HG03064 (cell line): ENCODE results near the gene NR2C1.
"Not testable (repeated sequence)": the region's sequence is repeated elsewhere in the genome, so short reads cannot be mapped to it uniquely, and the experiment has no call there.

ENCODE experiments used
- ATAC-seq: cut with Tn5 transposase; IDR thresholded peaks from one replicate; pipeline ENCODE4 v1.9.1; 2021; ENCODE audit warnings: low read depth; ENCODE audit not compliant: unreplicated experiment

The NR2C1 gene

DNA sequence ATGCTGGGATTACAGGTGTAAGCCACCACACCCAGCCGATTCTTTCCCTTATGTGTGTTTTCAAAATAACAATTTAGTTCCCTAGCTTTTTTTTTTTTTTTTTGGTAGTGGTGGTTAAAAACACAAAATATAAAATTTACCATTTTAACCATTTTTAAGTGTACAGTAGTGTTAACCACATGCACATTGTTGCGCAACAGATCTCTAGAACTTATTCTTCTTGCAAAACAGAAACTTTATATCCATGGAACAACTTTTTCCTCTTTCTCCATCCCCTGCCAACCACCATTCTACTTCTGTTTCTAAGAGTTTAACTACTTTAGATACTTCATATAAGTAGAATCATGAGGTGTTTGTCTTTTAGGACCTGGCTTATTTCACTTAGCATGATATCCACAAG, 68.8 kb downstream of the NR2C1 start:
- ATAC-seq: no peak

DNA sequence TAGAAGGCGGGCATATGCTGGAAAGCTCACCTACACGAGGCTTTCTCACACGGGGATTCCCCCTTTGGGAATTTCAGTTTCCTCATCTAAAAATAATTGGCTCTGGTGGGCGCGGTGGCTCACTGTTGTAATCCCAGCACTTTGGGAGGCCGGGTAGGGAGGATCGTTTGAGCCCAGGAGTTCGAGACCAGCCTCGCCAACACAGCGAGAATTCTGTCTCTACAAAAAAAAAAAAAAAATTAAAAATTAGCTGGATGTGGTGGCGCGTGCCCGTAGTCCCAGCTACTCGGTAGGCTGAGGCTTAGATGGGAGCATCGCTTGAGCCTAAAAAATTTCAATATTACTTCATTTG, 69.5 kb downstream of the NR2C1 start:
- ATAC-seq: no peak

DNA sequence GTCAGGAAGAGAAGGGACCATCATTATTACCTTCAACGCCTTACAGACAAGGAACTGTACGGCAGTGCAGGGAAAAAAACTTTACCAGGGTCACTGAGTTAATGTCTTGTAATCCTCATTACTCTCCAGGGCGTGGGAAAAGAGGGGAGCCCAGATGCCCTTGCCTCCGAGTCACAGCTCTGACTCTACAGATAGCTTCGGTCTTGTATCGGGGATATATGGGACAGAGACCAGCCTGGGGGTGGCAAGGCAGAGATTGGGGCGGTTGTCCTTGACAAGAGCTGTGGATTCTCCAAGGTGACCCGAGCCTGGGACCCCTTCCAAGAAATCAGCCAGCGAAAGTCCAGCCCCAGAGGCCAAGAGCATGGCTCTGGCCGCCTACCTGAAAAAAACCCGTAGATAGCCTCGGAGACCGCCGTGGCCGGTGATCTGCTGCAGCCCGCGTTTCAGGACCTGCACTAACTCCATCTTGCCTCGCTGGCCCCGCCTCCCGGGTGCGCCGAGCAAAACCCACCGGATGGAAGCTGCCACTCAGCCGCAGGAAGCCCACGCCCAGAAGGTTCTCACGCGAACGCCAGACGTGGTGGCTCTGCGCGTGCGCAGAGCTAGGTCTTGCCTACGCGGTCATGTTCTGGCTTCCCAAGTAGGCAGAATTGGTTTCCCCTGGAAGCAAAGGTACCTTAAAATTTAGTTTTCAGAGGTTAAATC, 70.1 kb downstream of the NR2C1 start, which contains the start of gene NDUFA12:
Gene NDUFA12 (minus strand): TSS at position 485 of the 708 bp plus-strand sequence. CDS start 17 bp downstream, at position 468.
- ATAC-seq: peak; percentile 99

DNA sequence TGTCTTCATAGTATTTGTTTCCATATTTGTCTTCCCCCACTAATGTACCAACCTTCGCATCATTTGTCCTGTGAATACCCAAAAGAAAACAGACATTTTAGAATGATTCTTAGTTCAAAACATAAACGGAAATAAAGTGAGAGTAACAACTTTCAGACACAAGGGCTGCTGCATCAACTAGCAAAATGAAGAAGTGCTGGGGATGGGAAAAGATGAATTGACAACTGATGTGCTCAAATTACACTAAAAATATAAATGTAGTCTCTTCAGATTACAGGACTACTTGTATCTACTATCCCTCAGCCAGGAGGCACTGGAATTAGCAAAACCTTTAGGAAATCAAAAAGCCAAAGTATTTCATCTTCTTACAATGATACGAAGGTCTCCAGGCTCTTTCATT, 70.7 kb downstream of the NR2C1 start:
- no peak for ATAC-seq

DNA sequence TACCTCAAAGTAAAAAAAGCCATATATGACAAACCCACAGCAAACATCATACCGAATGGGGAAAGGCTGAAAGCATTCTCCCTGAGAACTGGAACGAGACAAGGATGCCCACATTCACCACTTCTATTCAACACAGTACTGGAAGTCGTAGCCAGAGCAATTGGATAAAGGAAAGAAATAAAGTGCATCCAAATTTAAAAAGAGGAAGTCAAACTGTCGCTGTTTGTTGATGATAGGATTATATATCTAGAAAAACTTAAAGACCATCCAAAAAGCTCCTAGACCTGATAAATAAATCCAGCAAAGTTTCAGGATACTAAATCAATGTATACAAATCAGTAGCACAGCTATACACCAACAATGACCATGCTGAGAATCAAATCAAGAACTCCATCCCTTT, 75.1 kb downstream of the NR2C1 start:
- no peak for ATAC-seq

DNA sequence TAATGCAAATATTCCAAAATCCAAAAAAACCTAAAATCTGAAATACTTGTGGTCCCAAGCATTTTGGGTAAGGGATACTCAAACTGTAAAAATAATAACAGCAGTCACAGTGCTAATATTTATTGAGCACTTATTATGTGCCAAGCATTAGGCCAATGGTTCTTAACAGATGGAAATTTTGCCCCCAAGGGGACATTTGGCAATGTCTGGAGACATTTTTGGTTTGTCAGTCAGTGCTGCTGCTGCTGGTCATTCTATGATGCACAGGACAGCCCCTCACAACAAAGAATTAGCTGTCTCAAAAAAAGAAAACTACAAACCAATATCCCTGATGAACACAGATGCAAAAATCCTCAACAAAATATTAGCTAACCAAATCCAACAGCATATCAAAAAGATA, 75.7 kb downstream of the NR2C1 start:
- no peak for ATAC-seq

DNA sequence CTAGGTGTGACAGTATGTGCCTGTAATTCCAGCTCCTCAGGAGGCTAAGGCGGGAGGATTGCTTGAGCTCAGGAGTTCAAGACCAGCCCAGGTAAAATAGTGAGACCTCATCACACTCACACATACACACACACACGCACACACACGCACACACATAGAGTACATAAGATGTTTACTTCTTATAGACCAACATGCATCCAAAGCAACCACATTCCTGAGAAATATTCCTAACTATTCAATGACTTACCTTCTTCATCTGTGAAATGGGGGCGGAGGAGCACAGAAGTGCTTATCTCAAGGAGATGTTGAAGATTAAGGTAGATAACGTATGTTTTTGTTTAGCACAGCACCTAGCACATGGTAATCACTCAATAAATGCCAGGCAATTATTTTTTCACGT, 76.4 kb downstream of the NR2C1 start:
- ATAC-seq: no peak

DNA sequence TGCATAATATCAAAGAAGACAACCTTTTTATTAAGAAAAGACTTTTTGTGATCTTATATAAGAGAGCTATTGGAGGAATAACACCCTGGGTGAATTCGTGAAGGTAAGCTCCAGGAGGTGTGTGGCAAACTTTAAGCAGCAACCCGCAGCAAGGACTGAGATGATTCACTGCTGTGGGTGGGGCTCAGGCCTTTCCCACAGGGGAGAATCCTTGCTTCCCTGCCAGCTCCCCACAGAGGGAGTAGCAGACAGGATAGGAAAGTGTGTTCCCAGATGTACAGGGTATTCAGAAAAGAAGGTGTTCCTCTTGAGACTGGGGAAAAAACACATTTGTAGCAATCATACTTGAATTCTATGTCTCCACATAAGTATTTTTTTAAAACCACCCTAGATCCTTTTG, 79.1 kb downstream of the NR2C1 start:
- no peak for ATAC-seq

DNA sequence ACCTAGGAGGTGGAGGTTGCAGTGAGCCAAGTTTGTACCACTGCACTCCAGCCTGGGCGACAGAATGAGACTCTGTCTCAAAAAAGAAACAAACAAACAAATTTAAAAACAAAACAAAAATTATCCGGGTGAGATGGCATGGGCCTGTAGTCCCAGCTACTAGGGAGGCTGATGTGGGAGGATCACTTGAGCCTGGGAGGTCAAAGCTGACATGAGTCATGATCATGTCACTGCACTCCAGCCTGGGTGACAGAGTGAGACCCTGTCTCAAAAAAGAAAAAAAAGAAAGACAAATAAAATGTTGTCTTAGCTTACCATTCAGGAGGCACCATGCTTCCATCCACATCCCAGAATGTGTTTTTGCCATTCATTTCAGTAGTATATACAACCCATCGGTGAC, 79.6 kb downstream of the NR2C1 start:
- not testable (repeated sequence) for ATAC-seq

DNA sequence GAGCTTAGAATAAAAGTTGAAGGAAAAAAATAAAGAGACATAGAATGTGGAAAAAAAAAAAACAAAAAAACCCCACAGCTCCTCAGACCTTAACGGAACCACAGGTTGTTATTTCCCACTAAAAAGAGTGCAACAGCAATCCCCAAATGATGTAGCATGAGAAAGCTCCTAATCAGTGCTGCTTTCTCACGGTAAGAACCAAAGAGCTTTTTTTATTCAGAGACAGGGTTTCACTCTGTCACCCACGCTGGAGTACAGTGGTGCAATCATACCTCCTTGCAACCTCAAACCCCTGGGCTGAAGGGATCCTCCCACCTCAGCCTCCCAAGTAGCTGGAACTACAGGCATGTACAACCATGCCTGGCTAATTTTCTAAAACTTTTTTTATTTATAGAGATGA, 83.2 kb downstream of the NR2C1 start:
- ATAC-seq: no peak

DNA sequence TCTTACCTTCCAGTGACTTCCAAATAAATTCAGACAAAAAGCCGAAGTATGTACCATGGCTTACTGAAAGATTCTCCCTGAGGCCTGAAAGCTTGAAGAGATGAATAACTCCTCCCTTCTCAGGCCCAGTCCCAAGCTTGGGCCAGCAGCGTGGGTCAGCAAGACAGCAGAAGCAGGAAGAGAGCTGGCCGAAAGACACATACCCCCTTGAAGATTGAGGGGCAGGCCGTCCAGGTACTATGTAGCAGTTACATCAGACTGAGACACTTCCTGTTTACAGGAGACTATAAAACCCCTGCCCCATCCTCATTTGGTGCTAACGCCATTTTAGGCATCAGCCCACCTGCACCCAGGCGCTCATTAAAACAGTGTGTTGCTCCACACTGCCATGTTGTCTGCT, 84.9 kb downstream of the NR2C1 start:
- no peak for ATAC-seq

DNA sequence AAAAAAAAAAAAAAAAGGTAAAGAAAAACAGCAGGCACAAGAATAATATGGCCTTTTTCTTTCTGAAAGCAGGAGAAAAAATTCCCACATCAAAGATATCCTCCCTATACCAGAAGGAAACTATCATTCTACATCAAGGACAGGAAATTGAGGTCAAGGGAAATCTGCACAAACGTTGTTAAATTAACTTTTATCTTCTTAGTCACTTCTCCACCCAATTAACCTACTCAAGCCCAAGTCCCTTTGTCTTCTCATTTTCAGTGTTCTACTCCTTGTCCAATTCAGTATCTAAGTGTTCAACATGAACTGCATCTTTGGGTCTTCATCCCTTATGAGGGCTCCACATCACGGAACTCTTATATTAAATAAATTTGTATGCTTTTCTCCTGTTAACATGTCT, 85.6 kb downstream of the NR2C1 start:
- no peak for ATAC-seq

DNA sequence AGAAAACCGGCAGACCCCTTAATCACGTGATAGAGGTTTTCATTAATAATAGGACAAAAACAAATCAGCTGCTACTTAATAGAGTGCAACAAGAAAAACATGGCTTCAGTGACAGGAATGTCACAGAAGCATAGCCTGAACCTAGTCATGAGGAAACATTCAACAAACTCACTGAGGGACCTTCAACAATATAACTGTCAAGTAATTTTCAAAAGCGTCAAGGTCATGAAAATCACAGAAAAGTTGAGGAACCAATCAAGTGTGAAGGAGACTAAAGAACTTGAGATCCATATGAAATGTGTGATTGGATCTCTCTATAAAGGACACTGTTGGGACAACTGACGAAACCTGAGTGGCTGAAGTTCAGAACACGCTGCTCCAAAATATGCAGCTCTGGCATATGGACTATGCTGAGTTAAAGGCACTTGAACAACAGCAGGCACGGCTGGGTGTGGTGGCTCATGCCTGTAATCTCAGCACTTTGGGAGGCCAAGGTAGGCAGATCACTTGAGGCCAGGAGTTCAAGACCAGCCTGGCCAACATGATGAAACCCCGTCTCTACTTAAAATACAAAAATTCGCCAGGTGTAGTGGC, 86.2 kb downstream of the NR2C1 start:
- ATAC-seq: no peak

DNA sequence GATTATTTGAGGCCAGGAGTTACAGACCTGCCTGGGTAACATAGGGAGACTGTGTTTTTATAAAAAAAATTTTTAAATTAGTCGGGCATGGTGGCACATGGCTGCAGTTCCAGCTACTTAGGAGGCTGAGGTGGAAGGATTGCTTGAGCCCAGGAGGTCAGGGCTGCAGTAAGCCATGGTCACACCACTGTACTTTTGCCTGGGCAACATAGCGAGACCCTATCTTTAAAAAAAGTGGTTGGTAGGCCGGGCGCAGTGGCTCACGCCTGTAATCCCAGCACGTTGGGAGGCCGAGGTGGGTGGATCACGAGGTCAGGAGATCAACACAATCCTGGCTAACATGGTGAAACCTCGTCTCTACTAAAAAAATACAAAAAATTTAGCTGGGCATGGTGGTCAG, 88.3 kb downstream of the NR2C1 start:
- ATAC-seq: not testable (repeated sequence)

DNA sequence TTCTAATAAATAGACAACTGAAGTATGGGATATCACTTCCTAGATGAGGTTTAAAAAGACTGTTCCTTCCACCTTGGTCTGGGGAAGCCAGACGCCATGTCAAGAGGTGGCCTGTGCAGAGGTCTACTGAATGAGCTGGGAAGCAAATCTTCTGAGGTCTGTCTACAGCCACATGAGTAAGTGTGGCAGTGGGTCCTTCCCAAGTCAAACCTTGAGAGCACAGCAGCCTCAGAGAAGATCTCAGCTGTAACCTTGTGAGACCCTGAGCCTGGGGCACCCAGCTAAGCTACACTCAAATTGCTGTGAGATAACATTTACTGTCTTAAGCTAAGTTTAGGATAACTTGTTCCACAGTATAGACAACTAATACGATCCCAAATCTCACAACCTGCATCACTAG, 90.1 kb downstream of the NR2C1 start:
- no peak for ATAC-seq

DNA sequence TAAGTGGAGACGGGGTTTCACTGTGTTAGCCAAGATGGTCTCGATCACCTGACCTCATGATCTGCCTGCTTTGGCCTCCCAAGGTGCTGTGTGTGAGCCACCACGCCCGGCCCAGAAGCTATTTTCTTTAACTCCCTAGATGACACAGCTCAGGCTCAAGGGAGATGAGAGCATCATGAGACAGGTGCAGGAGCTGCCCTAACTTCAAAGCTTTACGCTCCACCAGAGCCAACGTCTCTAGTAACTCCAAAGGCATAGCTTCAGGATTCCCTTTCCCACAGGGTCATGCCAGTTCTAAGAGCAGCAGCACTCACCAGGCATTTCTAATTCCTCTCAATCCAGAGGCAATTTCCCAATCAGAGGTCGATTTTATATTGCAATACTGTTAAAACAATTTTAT, 91.0 kb downstream of the NR2C1 start:
- no peak for ATAC-seq

DNA sequence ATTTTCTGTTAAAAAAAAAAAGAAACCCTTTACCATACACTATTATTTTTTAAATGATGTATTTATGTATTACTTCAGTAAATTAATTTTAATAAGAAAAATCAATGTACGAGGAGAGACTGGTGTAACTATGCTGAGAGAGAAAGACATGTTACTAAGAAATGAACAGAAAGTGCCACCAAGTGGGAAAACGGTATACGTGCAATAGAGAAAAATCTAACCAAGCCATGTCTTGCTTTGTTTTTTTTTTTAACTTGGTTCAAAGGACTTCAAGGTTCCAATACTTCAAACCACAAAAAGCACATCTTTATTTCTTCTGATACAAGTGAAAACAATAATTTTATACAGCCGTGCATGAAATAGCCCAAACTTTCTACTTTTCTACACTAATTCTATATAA, 92.8 kb downstream of the NR2C1 start:
- ATAC-seq: no peak

DNA sequence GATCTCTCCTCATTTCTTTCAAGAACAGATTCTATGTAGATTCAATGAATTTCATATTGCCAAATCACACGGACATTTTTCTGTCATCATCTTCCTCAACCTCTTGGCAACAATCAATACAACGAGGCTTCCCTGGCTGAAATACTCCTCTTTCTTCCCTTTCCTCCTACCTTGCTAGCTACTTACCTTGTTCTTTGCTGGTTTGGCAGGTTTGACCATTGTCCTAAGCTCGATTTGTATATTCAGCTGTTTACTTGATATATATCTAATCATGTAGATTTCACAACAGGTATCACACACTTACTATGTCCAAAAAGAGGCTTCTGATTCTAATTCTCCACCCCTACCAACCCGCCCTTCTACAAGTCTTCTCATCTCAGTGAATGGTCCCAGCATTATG, 93.5 kb downstream of the NR2C1 start:
- ATAC-seq: no peak

DNA sequence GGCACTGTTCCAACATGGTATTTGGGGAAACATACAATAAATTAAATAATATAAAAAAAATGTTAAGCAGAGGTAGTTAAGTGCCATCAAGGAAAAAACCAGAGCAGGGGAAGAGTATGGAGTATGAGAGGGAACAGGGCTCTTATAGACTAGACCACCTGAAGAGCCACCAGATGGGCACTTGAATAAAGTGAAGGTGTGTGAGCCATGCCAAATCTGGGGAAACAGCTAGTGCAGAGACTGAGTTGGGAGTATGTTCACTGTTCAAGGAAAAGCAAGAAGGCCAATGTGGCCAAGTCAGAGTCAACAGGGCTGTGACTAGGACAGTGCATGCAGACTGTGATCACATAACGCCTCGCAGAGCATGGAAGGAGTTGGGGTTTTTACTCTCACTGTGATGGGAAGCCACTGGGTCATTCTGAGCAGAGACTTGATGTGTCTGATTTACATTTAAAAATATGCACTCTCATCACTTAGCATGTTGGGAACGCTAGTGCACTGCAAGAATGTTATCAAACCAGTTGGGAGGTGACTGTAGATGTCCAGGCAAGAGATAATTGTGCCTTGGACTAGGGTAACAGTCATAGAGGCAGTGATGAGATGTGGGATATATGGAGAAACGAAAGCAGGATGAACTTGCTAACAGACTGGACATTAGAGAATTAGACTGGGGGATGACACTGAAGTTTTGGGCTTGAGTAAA, 95.5 kb downstream of the NR2C1 start:
- no peak for ATAC-seq

DNA sequence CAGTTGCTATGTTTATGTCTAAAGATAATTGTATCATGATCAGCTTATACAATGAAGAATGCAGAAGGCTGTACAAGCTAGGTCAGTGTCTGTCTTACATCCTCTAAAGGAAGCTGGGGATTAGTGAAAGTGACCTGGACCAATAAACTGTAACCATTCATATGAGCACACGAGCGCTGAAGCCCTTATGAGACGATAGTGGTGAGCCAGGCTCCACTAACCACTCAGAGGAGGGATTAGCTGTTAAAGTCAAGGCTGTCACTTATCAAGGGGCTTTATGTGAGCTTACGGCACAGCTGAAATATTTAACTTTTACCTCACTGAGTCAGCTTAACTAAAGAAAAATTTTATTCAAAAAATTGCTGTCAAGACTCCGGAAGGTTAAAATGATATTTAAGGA, 100.2 kb downstream of the NR2C1 start:
- no peak for ATAC-seq

DNA sequence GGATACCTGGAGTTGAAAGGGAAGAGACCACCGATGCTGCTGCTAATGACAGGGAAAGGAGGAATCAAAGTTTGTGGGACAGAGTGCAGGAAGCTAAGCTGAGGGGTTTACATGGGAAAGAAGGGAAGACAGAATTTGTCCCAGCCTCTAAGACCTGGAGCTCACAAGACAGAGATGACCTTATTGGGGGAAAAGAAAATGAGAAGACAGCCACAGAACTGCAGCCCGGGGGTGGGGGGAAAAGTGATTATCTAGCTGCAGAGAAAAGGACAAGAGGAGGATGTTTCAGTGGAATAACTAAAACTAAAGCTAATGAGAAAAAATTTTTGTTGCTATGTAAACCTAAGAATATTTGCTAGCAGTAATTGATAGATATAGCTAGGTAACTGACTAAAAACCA, 100.6 kb downstream of the NR2C1 start:
- ATAC-seq: no peak

DNA sequence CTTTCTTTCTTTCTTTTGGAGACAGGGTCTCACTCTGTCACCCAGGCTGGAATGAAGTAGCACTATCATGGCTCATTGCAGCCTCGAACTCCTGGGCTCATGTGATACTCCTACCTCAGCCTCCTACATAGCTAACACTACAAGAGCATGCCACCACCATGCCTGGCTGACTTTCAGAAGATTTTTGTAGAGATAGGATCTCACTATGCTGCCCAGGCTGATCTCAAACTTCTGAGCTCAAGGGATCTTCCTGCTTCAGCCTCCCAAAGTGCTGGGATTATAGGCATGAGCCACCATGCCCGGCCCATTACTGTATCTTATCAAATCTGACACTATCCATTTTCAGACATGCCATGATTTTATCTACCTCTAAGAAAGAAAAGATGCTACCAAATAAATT, 101.5 kb downstream of the NR2C1 start:
- no peak for ATAC-seq
